ENCODE data around the gene HMCN2. TPM values are rescaled to one million over a fixed set of nuclear protein-coding genes. Genes with fewer than 3 reads are reported as not detected.

Gene HMCN2
- total RNA-seq, 1 donor from 2014 or later: not detected

DNA sequence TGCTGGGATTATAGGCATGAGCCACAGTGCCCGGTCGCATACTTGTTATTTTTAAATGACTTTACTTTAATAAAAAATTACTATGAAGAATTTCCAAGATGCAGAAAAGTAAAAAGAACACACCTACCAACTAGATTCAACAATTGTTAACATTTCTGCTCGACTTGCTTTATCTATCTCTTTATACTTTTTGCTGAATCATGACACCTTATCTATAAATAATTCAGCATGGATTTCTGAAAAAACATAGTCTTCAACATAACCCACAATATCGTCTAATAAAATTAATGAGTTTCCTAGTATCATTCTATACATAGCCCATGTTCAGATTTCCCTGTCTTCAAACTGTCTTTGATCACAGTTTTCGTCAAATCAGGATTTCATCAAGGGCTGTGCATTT is 25.9 kb downstream of the HMCN2 start:
- POLR2A ChIA-PET: no interaction called here
- H3K4me3 Mint-ChIP-seq: no peak overlapping the region
- intact Hi-C loops (cut with micrococcal nuclease): no loop called here
- peaks cover 36% of the 10 kb centered on the region for H3K27me3 Mint-ChIP-seq
- DNase-seq (no peak), ATAC-seq (ENCODE audit: low read depth) (no peak)
- H3K9me3 Mint-ChIP-seq: no peaks in the 10 kb centered on the region
- H3K4me1 Mint-ChIP-seq: no peaks in the 10 kb centered on the region
- no peaks in the 10 kb centered on the region for H3K36me3 Mint-ChIP-seq (ENCODE audit: low read depth)
- H3K27ac Mint-ChIP-seq: no peak overlapping the region
- CTCF ChIA-PET: interaction anchor here (1.6 kb wide), 1 partner anchor 12 kb away, joined by 4 read pairs; no protein-coding TSS in a partner anchor
- no peak for TF ChIP-seq CTCF (IDR thresholded peaks at IDR 0.05)

GRCh38 chr9:130292106-130292505 is 26.5 kb downstream of the HMCN2 start:
- no peak for TF ChIP-seq CTCF (IDR thresholded peaks at IDR 0.05)
- Mint-ChIP-seq H3K4me3 (no peak overlapping the region), H3K36me3 (ENCODE audit: low read depth) (no peaks in the 10 kb centered on the region), H3K4me1 (no peaks in the 10 kb centered on the region), H3K27me3 (peaks cover 36% of the 10 kb centered on the region), H3K9me3 (no peaks in the 10 kb centered on the region), H3K27ac (no peak overlapping the region)
- POLR2A ChIA-PET: no interaction called here
- intact Hi-C loops (cut with micrococcal nuclease): no loop called here
- CTCF ChIA-PET: interaction anchor here (1.6 kb wide), 1 partner anchor 12 kb away, joined by 4 read pairs; no protein-coding TSS in a partner anchor
- DNase-seq (no peak), ATAC-seq (ENCODE audit: low read depth) (no peak)

DNA sequence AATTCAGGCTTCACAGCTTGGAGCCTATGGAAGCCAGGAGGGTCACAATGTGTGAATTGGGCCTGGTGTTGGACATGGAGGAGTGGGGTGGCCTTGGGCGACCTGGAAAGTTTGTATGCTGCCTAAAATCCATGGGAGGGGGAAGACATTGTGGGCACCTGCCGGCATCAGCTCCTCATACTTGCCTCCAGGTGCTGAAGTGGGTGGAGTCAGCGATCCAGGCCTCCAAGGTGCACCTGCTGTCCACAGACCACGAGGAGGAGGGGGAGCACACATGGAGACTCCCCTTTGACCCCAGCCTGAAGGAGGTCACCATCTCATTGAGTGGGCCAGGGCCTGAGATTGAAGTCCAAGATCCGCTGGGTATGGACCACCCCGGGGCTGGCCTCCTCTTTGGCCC is 29.1 kb downstream of the HMCN2 start:
- intact Hi-C loops (cut with micrococcal nuclease): no loop called here
- no peak for DNase-seq
- Mint-ChIP-seq H3K36me3 (ENCODE audit: low read depth) (no peaks in the 10 kb centered on the region), H3K27me3 (peaks cover 30% of the 10 kb centered on the region), H3K9me3 (no peaks in the 10 kb centered on the region), H3K27ac (no peak overlapping the region), H3K4me1 (no peaks in the 10 kb centered on the region), H3K4me3 (no peak overlapping the region)
- ATAC-seq (ENCODE audit: low read depth): no peak
- TF ChIP-seq CTCF (IDR thresholded peaks at IDR 0.05): no peak
- CTCF ChIA-PET: no interaction called here
- POLR2A ChIA-PET: no interaction called here

DNA sequence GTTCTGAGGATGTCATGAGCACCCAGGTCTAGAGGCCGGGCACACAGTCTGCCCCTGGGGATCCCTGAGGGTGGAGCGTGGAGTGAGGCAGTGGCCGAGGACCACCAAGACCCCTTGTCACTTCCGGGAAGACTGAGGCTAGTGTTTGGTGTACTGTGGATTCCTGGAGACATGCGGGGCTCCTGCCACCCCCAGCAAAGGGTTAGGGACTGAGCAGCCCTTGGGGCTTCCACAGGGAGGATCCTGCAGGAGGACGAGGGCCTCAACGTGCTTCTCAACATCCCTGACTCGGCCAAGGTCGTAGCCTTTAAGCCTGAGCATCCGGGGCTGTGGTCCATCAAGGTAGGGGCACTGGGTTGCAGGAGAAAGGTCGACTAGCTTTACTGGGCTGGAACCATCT is 29.9 kb downstream of the HMCN2 start:
- no peak for TF ChIP-seq CTCF (IDR thresholded peaks at IDR 0.05)
- no peaks in the 10 kb centered on the region for H3K36me3 Mint-ChIP-seq (ENCODE audit: low read depth)
- ChIA-PET POLR2A (no interaction called here), CTCF (no interaction called here)
- H3K27me3 Mint-ChIP-seq: peaks cover 24% of the 10 kb centered on the region
- intact Hi-C loops (cut with micrococcal nuclease): no loop called here
- ATAC-seq (ENCODE audit: low read depth) (no peak), DNase-seq (no peak)
- H3K4me3 Mint-ChIP-seq: no peak overlapping the region
- no peak overlapping the region for H3K27ac Mint-ChIP-seq
- no peaks in the 10 kb centered on the region for H3K9me3 Mint-ChIP-seq
- no peaks in the 10 kb centered on the region for H3K4me1 Mint-ChIP-seq

- POLR2A ChIA-PET: no interaction called here
Measured at GRCh38 chr9:130295945-130296782, 30.6 kb downstream of the HMCN2 start.

More at GRCh38 chr9:130295945-130296782, 30.6 kb downstream of the HMCN2 start:
- no peak for ATAC-seq (ENCODE audit: low read depth)
- intact Hi-C loops (cut with micrococcal nuclease): no loop called here
- TF ChIP-seq CTCF (IDR thresholded peaks at IDR 0.05): no peak
- Mint-ChIP-seq H3K9me3 (no peaks in the 10 kb centered on the region), H3K27me3 (peaks cover 19% of the 10 kb centered on the region), H3K36me3 (ENCODE audit: low read depth) (no peaks in the 10 kb centered on the region), H3K4me3 (no peak overlapping the region), H3K4me1 (no peaks in the 10 kb centered on the region), H3K27ac (no peak overlapping the region)
- DNase-seq: no peak
- CTCF ChIA-PET: no interaction called here

All from activated B cell treated with CpG ODN at 0.5 μM for 24 hours (primary cell).